PFSK-1 (cell line): ENCODE data around the gene METTL25.

ENCODE experiments used
- FOXP2 ChIP-seq: optimal IDR thresholded peaks from 2 replicates; pipeline ENCODE3; 2011; ENCODE audit warnings: borderline replicate concordance, control low read depth, inconsistent platforms; ENCODE audit not compliant: insufficient read depth; ENCODE audit errors: extremely low read length, extremely low read depth
- POLR2AphosphoS5 ChIP-seq: IDR thresholded peaks from 2 replicates; pipeline ENCODE4 v1.6.1; 2012; ENCODE audit warnings: low read depth, mild to moderate bottlenecking, control low read depth, low read length, moderate library complexity
- REST ChIP-seq, 2 experiments: IDR thresholded peaks; 2 replicates each; pipeline versions ENCODE4 v1.6.1 to v1.8.0; 2011 to 2012; ENCODE audit warnings: low read depth in 2 of 2, low read length in 2 of 2, control low read depth in 1 of 2, inconsistent platforms in 1 of 2, mild to moderate bottlenecking in 1 of 2, moderate library complexity in 1 of 2; ENCODE audit not compliant: insufficient read depth in 1 of 2
- SIN3A ChIP-seq: IDR thresholded peaks from 2 replicates; pipeline ENCODE4 v1.6.1; 2012; ENCODE audit warnings: mild to moderate bottlenecking, low read length, moderate library complexity, borderline replicate concordance; ENCODE audit not compliant: insufficient read depth
- TAF1 ChIP-seq: IDR thresholded peaks from 2 replicates; pipeline ENCODE4 v1.6.1; 2012; ENCODE audit warnings: low read length, control low read depth, borderline replicate concordance; ENCODE audit not compliant: insufficient read depth

The METTL25 gene

GRCh38 chr12:82357340-82357739, 989 bp upstream of the METTL25 start:
- TF ChIP-seq REST (IDR thresholded peaks at IDR 0.05; ENCODE audit: insufficient read depth in 1 of 2, low read depth in 2 of 2, low read length in 2 of 2) (no peak), TAF1 (no peak), FOXP2 (no peak), SIN3A (no peak), POLR2AphosphoS5 (no peak)

- TF ChIP-seq POLR2AphosphoS5 (no peak), SIN3A (no peak)
Measured at GRCh38 chr12:82357845-82358199, 507 bp upstream of the METTL25 start.

- TF ChIP-seq POLR2AphosphoS5 (no peak), FOXP2 (no peak), REST (IDR thresholded peaks at IDR 0.05; ENCODE audit: insufficient read depth in 1 of 2, low read depth in 2 of 2, low read length in 2 of 2) (no peak), TAF1 (no peak), SIN3A (no peak)
Measured at GRCh38 chr12:82359115-82359478, 768 bp downstream of the METTL25 start.

- TF ChIP-seq FOXP2 (no peak), SIN3A (no peak), REST (IDR thresholded peaks at IDR 0.05; ENCODE audit: insufficient read depth in 1 of 2, low read depth in 2 of 2, low read length in 2 of 2) (no peak), TAF1 (no peak), POLR2AphosphoS5 (no peak)
Measured at GRCh38 chr12:82361461-82361915, 3.2 kb downstream of the METTL25 start.

GRCh38 chr12:82363990-82364389, 5.7 kb downstream of the METTL25 start:
- TF ChIP-seq TAF1 (no peak), SIN3A (no peak), FOXP2 (no peak), REST (IDR thresholded peaks at IDR 0.05; ENCODE audit: insufficient read depth in 1 of 2, low read depth in 2 of 2, low read length in 2 of 2) (no peak), POLR2AphosphoS5 (no peak)

GRCh38 chr12:82366197-82366596, 7.9 kb downstream of the METTL25 start:
- no peak for TF ChIP-seq SIN3A
- no peak for TF ChIP-seq POLR2AphosphoS5
- TF ChIP-seq REST (IDR thresholded peaks at IDR 0.05; ENCODE audit: insufficient read depth in 1 of 2, low read depth in 2 of 2, low read length in 2 of 2), result no peak
- TF ChIP-seq FOXP2, result no peak
- no peak for TF ChIP-seq TAF1
